ENCODE measurements around the gene MFAP5. TPM values are rescaled to one million over a fixed set of nuclear protein-coding genes. Genes with fewer than 3 reads are reported as not detected.

Gene MFAP5
- total and polyA plus RNA-seq, 2 donors (not counting 1 experiment from before 2014, with no cell fraction given) = 1.3 to 2.0 TPM

- Histone ChIP-seq H3K9ac (ENCODE audit: insufficient read depth, low read length) (no peak overlapping the region), H3K27ac (ENCODE audit: insufficient read depth, low read length) (no peak overlapping the region), H3K36me3 (ENCODE audit: control insufficient read depth, insufficient read depth, low read length) (no peaks in the 10 kb centered on the region), H3K79me2 (ENCODE audit: control insufficient read depth, insufficient read depth, low read length) (no peaks in the 10 kb centered on the region), H3K4me2 (ENCODE audit: extremely low read depth, insufficient read depth, low read length) (no peak overlapping the region), H3K4me1 (ENCODE audit: control insufficient read depth, extremely low read depth, insufficient read depth, low read length) (no peaks in the 10 kb centered on the region), H2AFZ (ENCODE audit: low read length) (no peak overlapping the region), H3K27me3 (ENCODE audit: control insufficient read depth, insufficient read depth, low read length) (no peaks in the 10 kb centered on the region), H3K9me3 (ENCODE audit: control insufficient read depth, insufficient read depth, low read depth, low read length) (no peaks in the 10 kb centered on the region), H4K20me1 (ENCODE audit: control insufficient read depth, extremely low read depth, insufficient read depth, low read length) (no peaks in the 10 kb centered on the region), H3K4me3 (replicated peaks in 1 of 4; ENCODE audit: control extremely low read depth in 1 of 4, insufficient read depth in 1 of 4, low read depth in 3 of 4, low read length in 4 of 4) (no peak overlapping the region)
- no peak for DNase-seq (ENCODE audit: low read depth in 2 of 2)
- TF ChIP-seq EZH2 (IDR thresholded peaks at IDR 0.05; ENCODE audit: low read length, missing control alignments) = no peak
- TF ChIP-seq, protein P1, sequence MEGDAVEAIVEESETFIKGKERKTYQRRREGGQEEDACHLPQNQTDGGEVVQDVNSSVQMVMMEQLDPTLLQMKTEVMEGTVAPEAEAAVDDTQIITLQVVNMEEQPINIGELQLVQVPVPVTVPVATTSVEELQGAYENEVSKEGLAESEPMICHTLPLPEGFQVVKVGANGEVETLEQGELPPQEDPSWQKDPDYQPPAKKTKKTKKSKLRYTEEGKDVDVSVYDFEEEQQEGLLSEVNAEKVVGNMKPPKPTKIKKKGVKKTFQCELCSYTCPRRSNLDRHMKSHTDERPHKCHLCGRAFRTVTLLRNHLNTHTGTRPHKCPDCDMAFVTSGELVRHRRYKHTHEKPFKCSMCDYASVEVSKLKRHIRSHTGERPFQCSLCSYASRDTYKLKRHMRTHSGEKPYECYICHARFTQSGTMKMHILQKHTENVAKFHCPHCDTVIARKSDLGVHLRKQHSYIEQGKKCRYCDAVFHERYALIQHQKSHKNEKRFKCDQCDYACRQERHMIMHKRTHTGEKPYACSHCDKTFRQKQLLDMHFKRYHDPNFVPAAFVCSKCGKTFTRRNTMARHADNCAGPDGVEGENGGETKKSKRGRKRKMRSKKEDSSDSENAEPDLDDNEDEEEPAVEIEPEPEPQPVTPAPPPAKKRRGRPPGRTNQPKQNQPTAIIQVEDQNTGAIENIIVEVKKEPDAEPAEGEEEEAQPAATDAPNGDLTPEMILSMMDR (conservative IDR thresholded peaks at IDR 0.05 in 1 of 2, IDR thresholded peaks at IDR 0.05 in 1 of 2; ENCODE audit: low read depth in 1 of 2, low read length in 2 of 2) = no peak
Measured at GRCh38 chr12:8701046-8701660, 38.5 kb upstream of the MFAP5 start.

GRCh38 chr12:8699714-8700113 lies 37.1 kb upstream of the MFAP5 start:
- Histone ChIP-seq H3K4me1 (ENCODE audit: control insufficient read depth, extremely low read depth, insufficient read depth, low read length) (no peaks in the 10 kb centered on the region), H3K79me2 (ENCODE audit: control insufficient read depth, insufficient read depth, low read length) (no peaks in the 10 kb centered on the region), H3K4me2 (ENCODE audit: extremely low read depth, insufficient read depth, low read length) (no peak overlapping the region), H3K4me3 (replicated peaks in 1 of 4; ENCODE audit: control extremely low read depth in 1 of 4, insufficient read depth in 1 of 4, low read depth in 3 of 4, low read length in 4 of 4) (peak overlapping the region in 1 of 4 experiments; percentile 9), H3K9me3 (ENCODE audit: control insufficient read depth, insufficient read depth, low read depth, low read length) (no peaks in the 10 kb centered on the region), H2AFZ (ENCODE audit: low read length) (no peak overlapping the region), H3K36me3 (ENCODE audit: control insufficient read depth, insufficient read depth, low read length) (no peaks in the 10 kb centered on the region), H3K27me3 (ENCODE audit: control insufficient read depth, insufficient read depth, low read length) (no peaks in the 10 kb centered on the region), H4K20me1 (ENCODE audit: control insufficient read depth, extremely low read depth, insufficient read depth, low read length) (no peaks in the 10 kb centered on the region), H3K27ac (ENCODE audit: insufficient read depth, low read length) (no peak overlapping the region), H3K9ac (ENCODE audit: insufficient read depth, low read length) (no peak overlapping the region)
- TF ChIP-seq, protein P1 (conservative IDR thresholded peaks at IDR 0.05 in 1 of 2, IDR thresholded peaks at IDR 0.05 in 1 of 2; ENCODE audit: low read depth in 1 of 2, low read length in 2 of 2) = no peak
- TF ChIP-seq EZH2 (IDR thresholded peaks at IDR 0.05; ENCODE audit: low read length, missing control alignments) = no peak
- DNase-seq (ENCODE audit: low read depth in 2 of 2) = no peak

DNA sequence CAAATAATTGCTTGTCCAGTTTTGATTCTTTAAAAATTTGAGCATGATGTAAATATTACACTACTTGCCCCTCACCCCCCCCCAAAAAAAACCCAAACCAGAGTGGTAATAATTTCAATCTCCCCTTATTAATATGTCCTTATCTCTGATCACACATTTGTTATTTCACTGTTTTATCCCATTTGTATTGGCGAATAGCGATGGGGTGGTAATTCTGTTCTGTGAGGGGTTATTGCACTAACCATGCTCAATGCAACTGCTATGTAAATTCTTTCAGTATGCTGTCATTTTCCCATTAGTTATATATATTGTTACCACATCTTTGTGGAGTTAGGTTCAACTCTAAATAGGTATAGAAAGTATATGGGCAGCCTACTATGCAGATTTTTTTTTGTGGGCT lies 36.3 kb upstream of the MFAP5 start:
- Histone ChIP-seq H3K9me3 (ENCODE audit: control insufficient read depth, insufficient read depth, low read depth, low read length) (no peaks in the 10 kb centered on the region), H3K27ac (ENCODE audit: insufficient read depth, low read length) (peak overlapping the region; percentile 79), H2AFZ (ENCODE audit: low read length) (peak overlapping the region; percentile 77), H3K36me3 (ENCODE audit: control insufficient read depth, insufficient read depth, low read length) (no peaks in the 10 kb centered on the region), H3K4me2 (ENCODE audit: extremely low read depth, insufficient read depth, low read length) (peak overlapping the region; percentile 73), H3K4me3 (replicated peaks in 1 of 4; ENCODE audit: control extremely low read depth in 1 of 4, insufficient read depth in 1 of 4, low read depth in 3 of 4, low read length in 4 of 4) (peak overlapping the region; percentile 79 to 90 (median 82)), H3K27me3 (ENCODE audit: control insufficient read depth, insufficient read depth, low read length) (no peaks in the 10 kb centered on the region), H3K79me2 (ENCODE audit: control insufficient read depth, insufficient read depth, low read length) (no peaks in the 10 kb centered on the region), H3K9ac (ENCODE audit: insufficient read depth, low read length) (no peak overlapping the region), H4K20me1 (ENCODE audit: control insufficient read depth, extremely low read depth, insufficient read depth, low read length) (no peaks in the 10 kb centered on the region), H3K4me1 (ENCODE audit: control insufficient read depth, extremely low read depth, insufficient read depth, low read length) (no peaks in the 10 kb centered on the region)
- TF ChIP-seq, protein P1 (conservative IDR thresholded peaks at IDR 0.05 in 1 of 2, IDR thresholded peaks at IDR 0.05 in 1 of 2; ENCODE audit: low read depth in 1 of 2, low read length in 2 of 2) = no peak
- no peak for TF ChIP-seq EZH2 (IDR thresholded peaks at IDR 0.05; ENCODE audit: low read length, missing control alignments)
- peak; percentile 41 to 43 for DNase-seq (ENCODE audit: low read depth in 2 of 2)

Data from fibroblast of lung (primary cell).